ENCODE measurements around the gene ZFHX3. TPM values are rescaled to one million over a fixed set of nuclear protein-coding genes. Genes with fewer than 3 reads are reported as not detected.

The ZFHX3 gene
- total and polyA plus RNA-seq, 2 donors (not counting 3 experiments of a cell fraction or from before 2014, with no cell fraction given), result 3.7 to 18.8 TPM

GRCh38 chr16:72895951-72896350 is 152.0 kb downstream of the ZFHX3 start:
- no peak overlapping the region for H3K4me2 ChIP-seq (ENCODE audit: insufficient read depth, low read length)
- H3K9me3 ChIP-seq (replicated peaks; ENCODE audit: control insufficient read depth, insufficient read depth, low read length), result no peaks in the 10 kb centered on the region
- intact Hi-C loops (cut with micrococcal nuclease) (no loop called here), dilution Hi-C loops (cut with MboI; ENCODE audit: extremely low pct_ligation_motif_present, low sequenced_read_pairs) (no loop called here)
- no TSS peak for BruUV-seq (replicated peaks)
- no peak overlapping the region for H2AFZ ChIP-seq (ENCODE audit: low read depth, low read length)
- H3K79me2 ChIP-seq (ENCODE audit: control insufficient read depth, insufficient read depth, low read length), result peaks cover 4% of the 10 kb centered on the region
- H3K27ac ChIP-seq (ENCODE audit: insufficient read depth, low read depth, low read length), result no peak overlapping the region
- peaks cover 21% of the 10 kb centered on the region for H3K4me1 ChIP-seq (ENCODE audit: control insufficient read depth, extremely low read depth, insufficient read depth, low read length)
- H3K27me3 ChIP-seq (ENCODE audit: control insufficient read depth in 2 of 2, insufficient read depth in 2 of 2, low read length in 2 of 2), result no peaks in the 10 kb centered on the region
- no peaks in the 10 kb centered on the region for H3K36me3 ChIP-seq (ENCODE audit: control insufficient read depth in 2 of 2, extremely low read depth in 1 of 2, insufficient read depth in 2 of 2, low read length in 2 of 2)
- peak; percentile 15 for FAIRE-seq
- no peak for TF ChIP-seq POLR2A (IDR thresholded peaks at IDR 0.05; ENCODE audit: low read depth, low read length)
- TF ChIP-seq POLR2AphosphoS5 (IDR thresholded peaks at IDR 0.05; ENCODE audit: insufficient read depth, low read depth, low read length), result no peak
- no peak for TF ChIP-seq MAX (IDR thresholded peaks at IDR 0.05; ENCODE audit: insufficient read depth, insufficient read length)
- TF ChIP-seq GATA2 (IDR thresholded peaks at IDR 0.05; ENCODE audit: insufficient read depth, insufficient read length, low read depth, low read length), result no peak
- TF ChIP-seq JUN (IDR thresholded peaks at IDR 0.05; ENCODE audit: borderline replicate concordance, insufficient read depth, insufficient read length, low read depth), result no peak
- no peak for TF ChIP-seq CTCF (IDR thresholded peaks at IDR 0.05; ENCODE audit: extremely low read depth in 1 of 2, insufficient read depth in 1 of 2, low read depth in 1 of 2, low read length in 2 of 2)
- TF ChIP-seq MYC (IDR thresholded peaks at IDR 0.05; ENCODE audit: low read depth, low read length), result no peak
- CTCF ChIA-PET, result interaction anchor here (3.2 kb wide), 1 partner anchor 63 kb away, joined by 16 read pairs; no protein-coding TSS in a partner anchor
- H3K9ac ChIP-seq (replicated peaks; ENCODE audit: extremely low read depth, insufficient read depth, low read length), result no peak overlapping the region
- no peak overlapping the region for H3K4me3 ChIP-seq (replicated peaks in 1 of 3; ENCODE audit: insufficient read depth in 1 of 3, low read depth in 1 of 3, low read length in 3 of 3)
- POLR2A ChIA-PET, result no interaction called here
- no peaks in the 10 kb centered on the region for H4K20me1 ChIP-seq (replicated peaks; ENCODE audit: control insufficient read depth, extremely low read depth, insufficient read depth, low read length)
- H3K9me1 ChIP-seq (replicated peaks; ENCODE audit: control insufficient read depth, extremely low read depth, insufficient read depth, low read length), result no peaks in the 10 kb centered on the region
- DNase-seq (ENCODE audit: low read depth, low spot score), result no peak

Data from endothelial cell of umbilical vein (primary cell).